HG02943 (cell line): ENCODE measurements around the gene HSD17B1.
"Not testable (repeated sequence)": the region's sequence is repeated elsewhere in the genome, so short reads cannot be mapped to it uniquely, and the experiment has no call there.

Experiments used
- ATAC-seq: cut with Tn5 transposase; IDR thresholded peaks from one replicate; pipeline ENCODE4 v1.9.1; 2021; ENCODE audit warnings: mild to moderate bottlenecking, low read depth, moderate library complexity; ENCODE audit not compliant: unreplicated experiment

The HSD17B1 gene

GRCh38 chr17:42522798-42523278 is 29.9 kb upstream of the HSD17B1 start:
- ATAC-seq: no peak

GRCh38 chr17:42525221-42525620 is 27.5 kb upstream of the HSD17B1 start:
- no peak for ATAC-seq

GRCh38 chr17:42526031-42526444 is 26.7 kb upstream of the HSD17B1 start:
- no peak for ATAC-seq

DNA sequence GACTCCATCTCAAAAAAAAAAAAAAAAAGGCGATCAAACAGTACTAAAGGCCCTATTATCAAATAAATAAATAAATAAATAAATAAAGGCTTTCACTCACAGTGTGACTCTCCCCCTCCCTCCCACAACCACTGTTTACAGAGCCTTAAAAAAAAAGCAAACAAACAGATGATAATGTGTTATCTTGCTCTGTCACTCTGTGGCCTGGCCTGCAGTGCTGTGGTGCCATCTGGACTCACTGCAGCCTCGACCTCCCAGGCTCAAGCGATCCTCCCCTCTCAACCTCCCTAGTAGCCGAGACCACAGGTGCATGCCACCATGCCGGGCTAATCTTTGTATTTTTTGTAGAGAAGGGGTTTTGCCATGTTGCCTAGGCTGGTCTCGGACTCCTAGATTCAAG is 24.8 kb upstream of the HSD17B1 start:
- no peak for ATAC-seq

DNA sequence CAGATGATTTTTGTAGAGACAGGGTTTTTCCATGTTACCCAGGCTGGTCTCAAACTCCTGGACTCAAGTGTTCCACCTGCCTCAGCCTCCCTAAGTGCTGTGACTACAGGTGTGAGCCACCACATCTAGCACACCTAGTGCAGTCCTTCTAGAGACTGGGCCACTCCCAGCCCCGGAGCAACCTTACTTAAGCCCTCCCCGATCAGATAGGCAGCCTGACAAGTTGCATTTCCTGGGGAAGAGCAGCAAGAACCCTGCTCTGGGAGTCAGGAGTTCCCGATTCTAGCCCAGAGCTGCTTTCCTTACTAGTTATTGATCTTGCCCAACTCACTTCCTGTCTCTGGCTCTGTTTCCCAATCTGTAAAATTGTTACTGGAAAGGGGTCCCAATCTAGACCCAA is 23.7 kb upstream of the HSD17B1 start:
- no peak for ATAC-seq

- no peak for ATAC-seq
Observed at GRCh38 chr17:42530952-42531454, 21.7 kb upstream of the HSD17B1 start.

DNA sequence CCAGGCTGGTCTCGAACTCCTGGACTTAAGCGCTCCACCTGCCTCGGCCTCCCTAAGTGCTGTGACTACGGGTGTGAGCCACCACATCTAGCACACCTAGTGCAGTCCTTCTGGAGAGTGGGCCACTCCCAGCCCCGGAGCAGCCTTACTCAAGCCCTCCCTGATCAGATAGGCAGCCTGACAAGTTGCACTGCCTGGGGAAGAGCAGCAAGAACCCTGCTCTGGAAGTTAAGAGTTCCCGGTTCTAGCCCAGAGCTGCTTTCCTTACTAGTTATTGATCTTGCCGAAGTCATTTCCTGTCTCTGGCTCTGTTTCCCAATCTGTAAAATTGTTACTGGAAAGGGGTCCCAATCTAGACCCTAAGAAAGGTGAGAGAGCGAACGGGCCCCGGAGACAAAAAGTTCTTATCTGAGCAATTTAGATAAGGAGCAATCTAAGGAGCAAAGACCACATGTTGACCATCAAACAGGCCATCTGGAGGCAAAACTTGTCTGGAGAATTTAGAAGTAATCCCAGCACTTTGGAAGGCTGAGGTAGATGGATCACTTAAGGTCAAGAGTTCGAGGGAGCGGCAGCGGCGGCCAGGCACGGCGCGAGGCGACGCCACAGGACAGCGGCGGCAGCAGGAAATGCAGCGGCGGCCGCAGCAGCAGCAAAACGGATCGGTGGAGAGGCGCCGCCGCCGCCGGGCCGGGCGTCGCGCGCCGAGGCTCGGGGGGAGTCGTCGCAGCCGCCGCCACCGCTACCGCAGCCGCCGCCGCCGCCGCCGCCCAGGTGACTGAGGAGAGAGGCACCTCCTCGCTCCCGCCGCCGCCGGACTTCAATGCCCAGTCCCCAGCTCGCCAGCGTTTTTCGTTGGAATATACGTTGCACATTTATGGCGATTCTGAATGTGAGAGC is 21.0 kb upstream of the HSD17B1 start:
- ATAC-seq: no peak

- no peak for ATAC-seq
Observed at GRCh38 chr17:42535155-42536047, 17.3 kb upstream of the HSD17B1 start.

- peak; percentile 72 for ATAC-seq
Observed at GRCh38 chr17:42536048-42536371, 16.7 kb upstream of the HSD17B1 start, which contains the start of gene NAGLU. NAGLU (plus strand) TSS chr17:42536241; CDS start chr17:42536273, 32 bp downstream.

DNA sequence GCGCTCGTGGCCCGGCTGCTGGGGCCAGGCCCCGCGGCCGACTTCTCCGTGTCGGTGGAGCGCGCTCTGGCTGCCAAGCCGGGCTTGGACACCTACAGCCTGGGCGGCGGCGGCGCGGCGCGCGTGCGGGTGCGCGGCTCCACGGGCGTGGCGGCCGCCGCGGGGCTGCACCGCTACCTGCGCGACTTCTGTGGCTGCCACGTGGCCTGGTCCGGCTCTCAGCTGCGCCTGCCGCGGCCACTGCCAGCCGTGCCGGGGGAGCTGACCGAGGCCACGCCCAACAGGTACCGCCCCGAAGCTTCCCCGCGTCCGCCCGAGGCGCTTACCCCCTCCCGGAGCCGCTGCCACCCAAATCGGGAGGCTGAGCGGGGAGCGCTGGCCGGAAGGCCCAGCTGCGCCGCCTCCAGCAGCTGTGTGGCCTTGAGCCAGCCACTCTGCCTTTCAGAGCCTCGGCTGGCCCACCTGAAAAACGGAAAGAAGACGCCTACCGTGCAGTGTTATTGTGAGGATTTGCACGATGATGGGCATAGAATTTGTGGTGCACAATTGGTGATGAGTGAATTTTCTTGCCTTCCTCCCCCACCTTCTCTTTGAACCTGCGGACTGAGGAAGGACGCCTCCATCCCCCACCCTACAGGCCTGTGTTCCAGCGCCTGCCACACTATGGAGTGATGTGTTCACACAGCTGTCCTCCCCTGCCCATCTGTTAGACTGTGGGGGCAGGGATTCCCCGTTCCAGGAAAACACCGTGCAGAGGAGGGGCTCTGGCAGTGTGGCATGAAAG is 16.2 kb upstream of the HSD17B1 start:
- peak; percentile 47 for ATAC-seq

DNA sequence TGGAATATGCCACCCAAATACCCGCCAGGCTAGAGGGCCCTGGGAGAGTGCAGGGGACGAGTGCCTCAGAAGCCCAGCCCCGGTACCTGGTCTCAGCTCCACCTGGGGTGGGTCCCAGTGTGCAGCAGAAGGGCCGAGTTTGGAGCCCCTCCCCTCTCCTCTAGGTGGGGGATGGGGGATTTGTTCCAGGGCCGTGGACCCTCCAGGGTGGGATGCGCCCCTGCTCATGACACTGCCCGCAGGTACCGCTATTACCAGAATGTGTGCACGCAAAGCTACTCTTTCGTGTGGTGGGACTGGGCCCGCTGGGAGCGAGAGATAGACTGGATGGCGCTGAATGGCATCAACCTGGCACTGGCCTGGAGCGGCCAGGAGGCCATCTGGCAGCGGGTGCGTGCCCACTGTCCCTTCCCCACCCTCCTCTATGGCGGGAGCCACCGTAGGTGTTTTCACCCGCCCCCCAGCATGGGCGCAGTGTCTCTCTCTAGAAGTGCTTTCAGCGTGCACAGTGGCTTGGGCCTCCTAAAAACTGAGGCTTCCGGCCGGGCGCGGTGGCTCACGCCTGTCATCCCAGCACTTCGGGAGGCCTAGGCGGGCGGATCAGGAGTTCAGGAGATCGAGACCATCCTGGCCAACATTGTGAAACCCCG is 15.4 kb upstream of the HSD17B1 start:
- no peak for ATAC-seq

- no peak for ATAC-seq
Observed at GRCh38 chr17:42537826-42538451, 14.8 kb upstream of the HSD17B1 start.

DNA sequence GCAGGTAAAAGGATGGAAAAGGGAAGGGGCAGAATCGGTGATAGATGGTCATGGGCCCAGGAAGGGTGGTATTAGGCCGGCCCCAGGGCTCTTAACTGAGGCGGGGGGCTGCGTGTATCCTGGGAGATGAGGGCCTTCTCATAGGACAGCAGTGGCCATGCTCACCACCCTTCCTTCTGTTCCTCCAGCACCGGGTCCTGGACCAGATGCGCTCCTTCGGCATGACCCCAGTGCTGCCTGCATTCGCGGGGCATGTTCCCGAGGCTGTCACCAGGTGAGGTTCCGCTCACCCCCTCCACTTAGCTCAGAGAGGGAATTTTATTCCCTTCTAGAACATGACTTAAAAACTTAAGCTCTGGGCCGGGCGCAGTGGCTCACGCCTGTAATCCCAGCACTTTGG is 14.2 kb upstream of the HSD17B1 start:
- ATAC-seq: no peak

- ATAC-seq: not testable (repeated sequence)
Observed at GRCh38 chr17:42540558-42540957, 12.2 kb upstream of the HSD17B1 start.

GRCh38 chr17:42541041-42541833 is 11.5 kb upstream of the HSD17B1 start:
- ATAC-seq: no peak

DNA sequence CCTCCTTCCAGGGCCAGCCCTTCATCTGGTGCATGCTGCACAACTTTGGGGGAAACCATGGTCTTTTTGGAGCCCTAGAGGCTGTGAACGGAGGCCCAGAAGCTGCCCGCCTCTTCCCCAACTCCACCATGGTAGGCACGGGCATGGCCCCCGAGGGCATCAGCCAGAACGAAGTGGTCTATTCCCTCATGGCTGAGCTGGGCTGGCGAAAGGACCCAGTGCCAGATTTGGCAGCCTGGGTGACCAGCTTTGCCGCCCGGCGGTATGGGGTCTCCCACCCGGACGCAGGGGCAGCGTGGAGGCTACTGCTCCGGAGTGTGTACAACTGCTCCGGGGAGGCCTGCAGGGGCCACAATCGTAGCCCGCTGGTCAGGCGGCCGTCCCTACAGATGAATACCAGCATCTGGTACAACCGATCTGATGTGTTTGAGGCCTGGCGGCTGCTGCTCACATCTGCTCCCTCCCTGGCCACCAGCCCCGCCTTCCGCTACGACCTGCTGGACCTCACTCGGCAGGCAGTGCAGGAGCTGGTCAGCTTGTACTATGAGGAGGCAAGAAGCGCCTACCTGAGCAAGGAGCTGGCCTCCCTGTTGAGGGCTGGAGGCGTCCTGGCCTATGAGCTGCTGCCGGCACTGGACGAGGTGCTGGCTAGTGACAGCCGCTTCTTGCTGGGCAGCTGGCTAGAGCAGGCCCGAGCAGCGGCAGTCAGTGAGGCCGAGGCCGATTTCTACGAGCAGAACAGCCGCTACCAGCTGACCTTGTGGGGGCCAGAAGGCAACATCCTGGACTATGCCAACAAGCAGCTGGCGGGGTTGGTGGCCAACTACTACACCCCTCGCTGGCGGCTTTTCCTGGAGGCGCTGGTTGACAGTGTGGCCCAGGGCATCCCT is 9.3 kb upstream of the HSD17B1 start:
- ATAC-seq: no peak

- ATAC-seq: no peak
Observed at GRCh38 chr17:42544874-42545283, 7.8 kb upstream of the HSD17B1 start.
